ENCODE measurements around the gene ZBTB46.

DNA sequence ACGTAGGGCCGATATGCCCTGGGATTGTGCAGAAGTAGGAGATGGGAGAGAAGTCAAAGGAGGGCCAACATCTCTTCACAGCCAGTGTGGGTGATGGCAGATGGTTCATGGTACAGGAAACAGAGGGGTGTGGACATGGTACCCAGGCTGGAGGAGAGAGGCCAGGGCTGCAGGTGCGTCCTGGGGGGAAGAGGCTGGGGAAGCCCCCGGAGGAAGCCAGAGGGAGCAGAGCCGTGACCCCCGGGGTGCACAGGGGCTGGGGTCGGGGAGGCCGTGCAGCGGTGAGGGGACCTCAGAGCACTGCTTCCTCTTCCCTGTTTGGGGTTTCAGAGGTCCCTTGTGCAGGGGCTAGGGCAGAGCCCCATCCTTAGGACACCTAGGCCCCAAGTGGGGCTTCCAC lies 11.2 kb upstream of the ZBTB46 start:
- TF ChIP-seq, protein P1, sequence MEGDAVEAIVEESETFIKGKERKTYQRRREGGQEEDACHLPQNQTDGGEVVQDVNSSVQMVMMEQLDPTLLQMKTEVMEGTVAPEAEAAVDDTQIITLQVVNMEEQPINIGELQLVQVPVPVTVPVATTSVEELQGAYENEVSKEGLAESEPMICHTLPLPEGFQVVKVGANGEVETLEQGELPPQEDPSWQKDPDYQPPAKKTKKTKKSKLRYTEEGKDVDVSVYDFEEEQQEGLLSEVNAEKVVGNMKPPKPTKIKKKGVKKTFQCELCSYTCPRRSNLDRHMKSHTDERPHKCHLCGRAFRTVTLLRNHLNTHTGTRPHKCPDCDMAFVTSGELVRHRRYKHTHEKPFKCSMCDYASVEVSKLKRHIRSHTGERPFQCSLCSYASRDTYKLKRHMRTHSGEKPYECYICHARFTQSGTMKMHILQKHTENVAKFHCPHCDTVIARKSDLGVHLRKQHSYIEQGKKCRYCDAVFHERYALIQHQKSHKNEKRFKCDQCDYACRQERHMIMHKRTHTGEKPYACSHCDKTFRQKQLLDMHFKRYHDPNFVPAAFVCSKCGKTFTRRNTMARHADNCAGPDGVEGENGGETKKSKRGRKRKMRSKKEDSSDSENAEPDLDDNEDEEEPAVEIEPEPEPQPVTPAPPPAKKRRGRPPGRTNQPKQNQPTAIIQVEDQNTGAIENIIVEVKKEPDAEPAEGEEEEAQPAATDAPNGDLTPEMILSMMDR (conservative IDR thresholded peaks at IDR 0.05; ENCODE audit: low read length) = no peak
- TF ChIP-seq EZH2phosphoT487 (IDR thresholded peaks at IDR 0.05; ENCODE audit: borderline replicate concordance) = no peak
